Karpas-422 (cell line): Measurements from ENCODE around the gene GRIA4. TPM values are rescaled to one million over a fixed set of nuclear protein-coding genes. Genes with fewer than 3 reads are reported as not detected.
"Not testable (repeated sequence)": the region's sequence is repeated elsewhere in the genome, so short reads cannot be mapped to it uniquely, and the experiment has no call there.

ENCODE experiments used
- DNase-seq: peaks from one replicate; pipeline ENCODE4 v3.0.0-alpha.2; 2015
- H2AFZ ChIP-seq: fragments of 200-600 bp; sonication (generic); 2 replicates; pipeline ENCODE4 v1.6.1; 2014; ENCODE audit warnings: antibody characterized with exemption, low read length, mixed read lengths
- H3K27ac ChIP-seq: fragments of 200-600 bp; sonication (generic); 2 replicates; pipeline ENCODE4 v1.5.1; 2014; ENCODE audit warnings: mild to moderate bottlenecking, low read length, moderate library complexity
- H3K27me3 ChIP-seq: fragments of 200-600 bp; sonication (generic); 2 replicates; pipeline ENCODE4 v1.6.1; 2014; ENCODE audit warnings: low read length, mixed read lengths
- H3K36me3 ChIP-seq: fragments of 200-600 bp; sonication (generic); 2 replicates; pipeline ENCODE4 v1.6.1; 2014; ENCODE audit warnings: low read length, mixed read lengths; ENCODE audit not compliant: insufficient read depth
- H3K4me1 ChIP-seq: fragments of 200-600 bp; sonication (generic); 2 replicates; pipeline ENCODE4 v1.6.1; 2014; ENCODE audit warnings: mild to moderate bottlenecking, low read length, mixed read lengths
- H3K4me2 ChIP-seq: fragments of 200-600 bp; sonication (generic); 2 replicates; pipeline ENCODE4 v1.6.1; 2014; ENCODE audit warnings: low read length, low read depth, mild to moderate bottlenecking; ENCODE audit not compliant: poor library complexity, severe bottlenecking
- H3K4me3 ChIP-seq: fragments of 200-600 bp; sonication (generic); 2 replicates; pipeline ENCODE4 v1.5.1; 2014; ENCODE audit warnings: mild to moderate bottlenecking, antibody characterized with exemption, low read length, mixed read lengths
- H3K79me2 ChIP-seq: fragments of 200-600 bp; sonication (generic); 2 replicates; pipeline ENCODE4 v1.6.1; 2014; ENCODE audit warnings: mild to moderate bottlenecking, low read length, mixed read lengths
- H3K9ac ChIP-seq: fragments of 200-600 bp; sonication (generic); 2 replicates; pipeline ENCODE4 v1.6.0; 2014; ENCODE audit warnings: low read length
- H3K9me2 ChIP-seq: fragments of 200-600 bp; sonication (generic), shearing (Covaris generic); replicated peaks from 2 replicates; pipeline ENCODE4 v1.6.0; 2014; ENCODE audit warnings: mild to moderate bottlenecking, low read length, moderate library complexity; ENCODE audit not compliant: insufficient read depth
- H3K9me3 ChIP-seq: fragments of 300-700, 200-600 bp; sonication (generic); 2 replicates; pipeline ENCODE4 v1.6.1; 2014; ENCODE audit warnings: low read length, mixed read lengths
- H4K20me1 ChIP-seq: fragments of 200-600 bp; sonication (generic); 2 replicates; pipeline ENCODE4 v1.6.1; 2014; ENCODE audit warnings: mild to moderate bottlenecking, antibody characterized with exemption, low read length, low read depth; ENCODE audit not compliant: insufficient read depth
- total RNA-seq: library from RNA; depleted of rRNA; stranded (reverse); fragments of >200 nt; shearing (Covaris generic); gene quantifications from 2 replicates; pipeline ENCODE4 v1.2.3, GENCODE V29; 2014; ENCODE audit warnings: low replicate concordance

Gene GRIA4
- total RNA-seq, 1 experiment from 2014 or later = 0.19 TPM

GRCh38 chr11:105878927-105879326 is 269.1 kb downstream of the GRIA4 start:
- peak overlapping the region; percentile 0 for H3K4me2 ChIP-seq
- not testable (repeated sequence) for H3K4me1 ChIP-seq, H3K36me3 ChIP-seq, H3K9ac ChIP-seq, H3K27me3 ChIP-seq, H3K4me3 ChIP-seq, DNase-seq, H3K9me3 ChIP-seq, H3K27ac ChIP-seq, H3K9me2 ChIP-seq, H3K79me2 ChIP-seq, H2AFZ ChIP-seq, H4K20me1 ChIP-seq

- H3K27me3 ChIP-seq = no peaks in the 10 kb centered on the region
- no peak overlapping the region for H2AFZ ChIP-seq
- H3K36me3 ChIP-seq = no peaks in the 10 kb centered on the region
- no peak for DNase-seq
- H4K20me1 ChIP-seq = no peaks in the 10 kb centered on the region
- no peak overlapping the region for H3K4me2 ChIP-seq
- H3K79me2 ChIP-seq = no peaks in the 10 kb centered on the region
- H3K27ac ChIP-seq = no peak overlapping the region
- no peaks in the 10 kb centered on the region for H3K4me1 ChIP-seq
- H3K9me3 ChIP-seq = no peaks in the 10 kb centered on the region
- no peaks in the 10 kb centered on the region for H3K9me2 ChIP-seq
- H3K4me3 ChIP-seq = no peak overlapping the region
- no peak overlapping the region for H3K9ac ChIP-seq
Observed at GRCh38 chr11:105881027-105881426, 271.2 kb downstream of the GRIA4 start.

GRCh38 chr11:105884436-105884835 is 274.6 kb downstream of the GRIA4 start:
- Histone ChIP-seq H4K20me1 (no peaks in the 10 kb centered on the region), H3K9ac (no peak overlapping the region), H3K27me3 (no peaks in the 10 kb centered on the region), H3K4me2 (no peak overlapping the region), H3K79me2 (no peaks in the 10 kb centered on the region), H3K4me1 (no peaks in the 10 kb centered on the region), H3K36me3 (no peaks in the 10 kb centered on the region), H3K9me3 (no peaks in the 10 kb centered on the region), H3K4me3 (no peak overlapping the region), H3K27ac (no peak overlapping the region), H3K9me2 (no peaks in the 10 kb centered on the region), H2AFZ (no peak overlapping the region)
- DNase-seq = no peak

GRCh38 chr11:105891685-105892084 is 281.8 kb downstream of the GRIA4 start:
- H4K20me1 ChIP-seq = no peaks in the 10 kb centered on the region
- no peaks in the 10 kb centered on the region for H3K9me3 ChIP-seq
- H2AFZ ChIP-seq = no peak overlapping the region
- H3K27ac ChIP-seq = no peak overlapping the region
- H3K36me3 ChIP-seq = no peaks in the 10 kb centered on the region
- no peak overlapping the region for H3K4me2 ChIP-seq
- H3K4me1 ChIP-seq = no peaks in the 10 kb centered on the region
- no peak for DNase-seq
- H3K4me3 ChIP-seq = no peak overlapping the region
- H3K27me3 ChIP-seq = no peaks in the 10 kb centered on the region
- no peaks in the 10 kb centered on the region for H3K9me2 ChIP-seq
- no peaks in the 10 kb centered on the region for H3K79me2 ChIP-seq
- H3K9ac ChIP-seq = no peak overlapping the region

- Histone ChIP-seq H3K9ac (no peak overlapping the region), H3K79me2 (no peaks in the 10 kb centered on the region), H3K4me3 (no peak overlapping the region), H3K4me1 (no peaks in the 10 kb centered on the region), H3K9me3 (no peaks in the 10 kb centered on the region), H3K27me3 (no peaks in the 10 kb centered on the region), H3K9me2 (0 out of 2 replicates have a peak, but pooled peaks cover 4% of the 10 kb centered on the region), H3K36me3 (no peaks in the 10 kb centered on the region), H4K20me1 (no peaks in the 10 kb centered on the region), H3K4me2 (no peak overlapping the region), H2AFZ (no peak overlapping the region), H3K27ac (no peak overlapping the region)
- DNase-seq = no peak
Observed at GRCh38 chr11:105897161-105897560, 287.3 kb downstream of the GRIA4 start.

GRCh38 chr11:105899772-105900171 is 289.9 kb downstream of the GRIA4 start:
- Histone ChIP-seq H3K4me3 (no peak overlapping the region), H3K4me2 (no peak overlapping the region), H3K9me2 (0 out of 2 replicates have a peak, but pooled peaks cover 4% of the 10 kb centered on the region), H4K20me1 (no peaks in the 10 kb centered on the region), H3K36me3 (no peaks in the 10 kb centered on the region), H3K4me1 (no peaks in the 10 kb centered on the region), H2AFZ (no peak overlapping the region), H3K9ac (no peak overlapping the region), H3K9me3 (no peaks in the 10 kb centered on the region), H3K27me3 (no peaks in the 10 kb centered on the region), H3K27ac (no peak overlapping the region), H3K79me2 (no peaks in the 10 kb centered on the region)
- no peak for DNase-seq

GRCh38 chr11:105900515-105901035 is 290.7 kb downstream of the GRIA4 start:
- Histone ChIP-seq H3K9ac (no peak overlapping the region), H3K4me3 (no peak overlapping the region), H3K27ac (no peak overlapping the region), H3K36me3 (no peaks in the 10 kb centered on the region), H3K9me3 (no peaks in the 10 kb centered on the region), H3K4me1 (no peaks in the 10 kb centered on the region), H4K20me1 (no peaks in the 10 kb centered on the region), H2AFZ (no peak overlapping the region), H3K79me2 (no peaks in the 10 kb centered on the region), H3K4me2 (no peak overlapping the region), H3K27me3 (no peaks in the 10 kb centered on the region), H3K9me2 (0 out of 2 replicates have a peak, but pooled peaks cover 4% of the 10 kb centered on the region)
- no peak for DNase-seq

- H3K4me2 ChIP-seq = no peak overlapping the region
- H3K27me3 ChIP-seq = no peaks in the 10 kb centered on the region
- no peaks in the 10 kb centered on the region for H3K9me3 ChIP-seq
- 0 out of 2 replicates have a peak, but pooled peaks cover 3% of the 10 kb centered on the region for H3K9me2 ChIP-seq
- no peak overlapping the region for H3K9ac ChIP-seq
- no peak overlapping the region for H3K4me3 ChIP-seq
- no peak for DNase-seq
- H3K27ac ChIP-seq = no peak overlapping the region
- H2AFZ ChIP-seq = no peak overlapping the region
- no peaks in the 10 kb centered on the region for H3K4me1 ChIP-seq
- no peaks in the 10 kb centered on the region for H4K20me1 ChIP-seq
- H3K36me3 ChIP-seq = no peaks in the 10 kb centered on the region
- no peaks in the 10 kb centered on the region for H3K79me2 ChIP-seq
Observed at GRCh38 chr11:105903113-105903512, 293.2 kb downstream of the GRIA4 start.

- no peak for DNase-seq
- Histone ChIP-seq H3K9ac (no peak overlapping the region), H3K4me3 (no peak overlapping the region), H3K4me2 (no peak overlapping the region), H3K4me1 (no peaks in the 10 kb centered on the region), H3K9me2 (no peaks in the 10 kb centered on the region), H3K36me3 (no peaks in the 10 kb centered on the region), H3K27ac (no peak overlapping the region), H4K20me1 (no peaks in the 10 kb centered on the region), H3K27me3 (no peaks in the 10 kb centered on the region), H3K9me3 (no peaks in the 10 kb centered on the region), H2AFZ (no peak overlapping the region), H3K79me2 (no peaks in the 10 kb centered on the region)
Observed at GRCh38 chr11:105906517-105906916, 296.6 kb downstream of the GRIA4 start.
